NCI-H2227 treated with DMSO at 0.1 percent for 48 hours (cell line): ENCODE measurements around the gene ATAD3B.
"Not testable (repeated sequence)": the region's sequence is repeated elsewhere in the genome, so short reads cannot be mapped to it uniquely, and the experiment has no call there.

Experiments used
- DNase-seq: peaks from one replicate; lab custom pipeline; 2025; lab: John Stamatoyannopoulos, UW

The ATAD3B gene, protein sequence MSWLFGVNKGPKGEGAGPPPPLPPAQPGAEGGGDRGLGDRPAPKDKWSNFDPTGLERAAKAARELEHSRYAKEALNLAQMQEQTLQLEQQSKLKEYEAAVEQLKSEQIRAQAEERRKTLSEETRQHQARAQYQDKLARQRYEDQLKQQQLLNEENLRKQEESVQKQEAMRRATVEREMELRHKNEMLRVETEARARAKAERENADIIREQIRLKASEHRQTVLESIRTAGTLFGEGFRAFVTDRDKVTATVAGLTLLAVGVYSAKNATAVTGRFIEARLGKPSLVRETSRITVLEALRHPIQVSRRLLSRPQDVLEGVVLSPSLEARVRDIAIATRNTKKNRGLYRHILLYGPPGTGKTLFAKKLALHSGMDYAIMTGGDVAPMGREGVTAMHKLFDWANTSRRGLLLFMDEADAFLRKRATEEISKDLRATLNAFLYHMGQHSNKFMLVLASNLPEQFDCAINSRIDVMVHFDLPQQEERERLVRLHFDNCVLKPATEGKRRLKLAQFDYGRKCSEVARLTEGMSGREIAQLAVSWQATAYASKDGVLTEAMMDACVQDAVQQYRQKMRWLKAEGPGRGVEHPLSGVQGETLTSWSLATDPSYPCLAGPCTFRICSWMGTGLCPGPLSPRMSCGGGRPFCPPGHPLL

DNA sequence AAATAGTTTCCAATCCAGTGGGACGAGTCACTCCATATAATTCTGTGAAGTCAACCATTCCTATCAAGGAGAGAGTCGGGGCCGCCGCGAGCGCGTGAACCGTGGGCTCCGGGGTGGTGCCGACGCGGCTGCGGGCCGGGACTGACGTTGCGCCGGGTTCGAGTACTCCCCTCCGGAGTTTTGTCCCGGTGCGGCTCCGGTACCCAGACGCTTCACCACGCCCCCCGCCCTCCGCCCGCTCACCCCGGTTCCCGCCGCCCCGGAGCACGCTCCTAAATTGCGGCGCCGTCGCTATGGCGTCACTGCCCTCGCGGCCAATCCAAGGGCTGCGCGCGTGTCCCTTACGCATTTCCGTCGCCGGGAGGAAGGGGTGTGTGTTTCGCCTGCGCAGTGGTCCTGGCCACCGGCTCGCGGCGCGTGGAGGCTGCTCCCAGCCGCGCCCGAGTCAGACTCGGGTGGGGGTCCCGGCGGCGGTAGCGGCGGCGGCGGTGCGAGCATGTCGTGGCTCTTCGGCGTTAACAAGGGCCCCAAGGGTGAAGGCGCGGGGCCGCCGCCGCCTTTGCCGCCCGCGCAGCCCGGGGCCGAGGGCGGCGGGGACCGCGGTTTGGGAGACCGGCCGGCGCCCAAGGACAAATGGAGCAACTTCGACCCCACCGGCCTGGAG, at the start of gene ATAD3B:
TSS of gene ATAD3B (plus strand) at position 377 of the 664 bp plus-strand sequence. CDS start at position 497, 120 bp downstream.
- DNase-seq = peak; percentile 87

DNA sequence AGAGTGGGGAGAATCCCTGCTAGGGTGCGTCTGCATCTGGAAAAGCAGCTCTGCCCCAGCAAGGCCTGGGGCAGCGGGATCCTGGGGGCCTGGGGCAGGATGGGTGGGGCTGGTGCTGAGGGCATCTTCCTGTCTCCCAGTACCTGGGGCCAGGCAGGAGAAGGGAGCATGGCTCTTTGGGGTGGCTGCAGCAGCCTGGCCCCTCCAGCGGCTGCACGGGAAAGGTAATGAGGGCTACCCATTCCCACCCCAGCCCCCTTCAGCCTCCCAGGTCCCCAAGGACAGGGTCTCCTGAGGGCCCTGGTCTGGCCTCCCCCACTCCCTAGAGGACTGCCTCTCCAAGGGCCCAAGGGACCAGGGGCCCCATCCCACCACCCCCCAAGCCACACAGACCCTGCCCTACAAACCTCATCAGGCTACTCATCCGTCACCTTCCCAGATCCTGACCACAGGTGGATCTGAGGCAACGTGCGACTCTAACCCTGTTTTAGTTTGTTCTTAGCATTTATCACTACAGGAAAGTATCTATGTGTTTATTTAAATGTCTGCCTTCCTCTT, 49.6 kb upstream of the ATAD3B start:
- no peak for DNase-seq

DNA sequence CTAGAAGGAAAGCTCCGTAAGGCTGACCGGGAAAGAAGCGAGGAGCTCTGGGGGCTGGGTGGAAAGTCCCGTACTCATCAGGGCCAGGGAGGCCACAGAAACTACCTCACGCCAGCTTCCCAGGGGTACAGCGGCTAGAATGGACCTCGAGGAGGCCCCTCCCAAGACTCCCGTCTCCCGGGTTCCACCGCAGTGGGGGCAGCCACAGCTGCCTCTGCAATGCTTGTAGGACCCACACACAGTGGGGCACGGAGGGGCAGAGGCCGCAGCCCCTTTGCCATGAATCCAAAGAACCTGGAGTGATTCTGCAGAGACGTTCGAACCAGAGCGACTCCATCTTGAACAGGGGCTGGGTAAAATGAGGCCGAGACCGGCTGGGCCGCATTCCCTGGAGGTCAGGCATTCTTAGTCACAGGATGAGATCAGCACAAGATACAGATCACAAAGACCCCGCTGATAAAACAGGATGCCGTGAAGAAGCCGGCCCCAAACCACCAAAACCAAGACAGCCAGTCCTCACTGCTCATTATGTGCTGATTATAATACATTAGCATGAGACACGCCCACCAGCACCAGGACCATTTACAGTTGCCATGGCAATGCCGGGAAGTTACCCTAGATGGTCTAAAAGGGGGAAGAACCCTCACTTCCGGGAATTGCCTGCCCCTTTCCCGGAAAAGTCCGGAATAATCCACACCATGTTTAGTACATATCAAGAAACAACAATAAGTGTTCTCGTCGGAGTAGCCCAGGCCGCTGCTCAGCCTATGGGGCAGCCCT, 48.9 kb upstream of the ATAD3B start:
- no peak for DNase-seq

DNA sequence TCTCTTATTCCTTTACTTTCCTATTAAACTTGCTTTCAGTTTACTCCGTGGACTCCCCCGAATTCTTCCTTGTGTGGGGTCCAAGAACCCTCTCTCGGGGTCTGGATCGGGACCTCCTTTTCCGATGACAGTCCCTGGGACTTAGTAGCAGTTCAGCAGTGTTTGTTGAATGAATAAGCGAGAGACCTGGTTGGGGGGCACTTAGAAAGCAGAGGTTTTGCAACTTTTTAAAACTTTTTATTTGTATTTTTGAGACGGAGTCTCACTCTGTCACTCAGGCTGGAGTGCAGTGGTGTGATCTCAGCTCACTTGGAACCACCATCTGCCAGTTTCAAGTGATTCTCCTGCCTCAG, 48.3 kb upstream of the ATAD3B start:
- DNase-seq = no peak

DNA sequence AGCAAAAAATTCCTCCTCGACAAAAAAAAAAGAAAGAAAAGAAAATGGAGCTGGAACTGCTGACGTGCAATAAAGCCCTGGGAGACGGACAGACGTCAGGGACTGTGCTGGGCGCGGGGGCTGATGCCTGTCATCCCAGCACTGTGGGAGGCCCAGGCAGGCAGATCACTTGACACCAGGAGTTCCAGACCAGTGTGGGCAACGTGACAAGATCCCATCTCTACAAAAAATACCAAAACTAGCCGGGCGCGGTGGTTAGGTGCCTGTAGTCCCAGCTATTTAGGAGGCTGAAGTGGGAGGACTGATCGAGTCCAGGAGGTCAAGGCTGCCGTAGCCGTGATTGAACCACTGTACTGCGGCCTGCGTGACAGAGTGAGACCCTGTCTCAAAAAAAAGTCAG, 46.9 kb upstream of the ATAD3B start:
- no peak for DNase-seq

DNA sequence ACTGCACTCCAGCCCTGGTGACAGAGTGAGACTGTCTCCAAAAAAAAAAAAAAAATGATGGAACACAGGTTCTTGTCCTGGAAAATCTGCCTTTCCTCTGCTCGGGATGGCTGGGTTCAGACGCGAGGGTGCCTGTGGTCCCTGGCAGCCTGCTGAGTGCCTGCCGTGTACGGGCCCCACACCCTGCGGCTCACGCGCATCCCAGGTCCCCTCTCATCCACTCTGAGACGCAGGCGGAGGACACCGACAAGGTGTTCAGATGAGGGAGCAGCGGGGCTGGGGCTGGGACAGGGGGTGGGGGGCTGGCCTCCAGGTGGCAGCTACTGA, 46.2 kb upstream of the ATAD3B start:
- no peak for DNase-seq

DNA sequence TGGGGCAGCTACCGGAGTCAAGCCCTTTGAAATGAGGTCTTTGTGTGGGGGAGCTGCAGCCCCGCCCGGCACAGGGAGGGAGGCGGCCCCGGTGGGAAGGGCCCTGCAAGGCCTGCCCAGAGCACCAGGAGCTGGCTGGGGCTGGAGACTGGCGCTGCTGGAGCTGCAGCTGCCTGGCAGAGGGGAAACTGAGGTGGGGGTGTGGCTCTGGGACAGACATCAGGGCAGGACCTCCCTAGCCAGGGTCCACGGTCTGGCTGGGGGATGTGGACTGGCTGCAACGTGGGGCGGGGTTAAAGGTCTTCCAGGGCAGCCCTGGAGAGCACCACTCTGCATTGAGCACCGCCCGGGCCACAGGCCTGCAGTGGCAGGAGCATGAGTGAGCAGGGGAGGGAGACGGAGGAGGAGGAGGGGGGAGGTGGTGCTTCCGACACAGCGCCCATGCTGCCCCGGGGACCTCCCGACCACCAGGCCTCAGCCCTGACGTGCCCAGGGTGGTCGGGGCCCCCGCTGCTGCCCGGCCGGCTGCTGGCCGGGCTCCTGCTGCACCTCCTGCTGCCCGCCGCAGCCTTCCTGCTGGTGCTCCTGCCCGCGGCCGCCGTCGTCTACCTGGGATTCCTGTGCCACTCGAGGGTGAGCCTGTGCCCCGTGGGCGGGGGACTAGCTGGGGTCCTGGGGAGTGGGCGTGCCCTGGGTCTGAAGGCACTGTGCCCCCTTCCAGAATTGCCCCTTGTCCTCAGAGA, 45.6 kb upstream of the ATAD3B start:
- no peak for DNase-seq

DNA sequence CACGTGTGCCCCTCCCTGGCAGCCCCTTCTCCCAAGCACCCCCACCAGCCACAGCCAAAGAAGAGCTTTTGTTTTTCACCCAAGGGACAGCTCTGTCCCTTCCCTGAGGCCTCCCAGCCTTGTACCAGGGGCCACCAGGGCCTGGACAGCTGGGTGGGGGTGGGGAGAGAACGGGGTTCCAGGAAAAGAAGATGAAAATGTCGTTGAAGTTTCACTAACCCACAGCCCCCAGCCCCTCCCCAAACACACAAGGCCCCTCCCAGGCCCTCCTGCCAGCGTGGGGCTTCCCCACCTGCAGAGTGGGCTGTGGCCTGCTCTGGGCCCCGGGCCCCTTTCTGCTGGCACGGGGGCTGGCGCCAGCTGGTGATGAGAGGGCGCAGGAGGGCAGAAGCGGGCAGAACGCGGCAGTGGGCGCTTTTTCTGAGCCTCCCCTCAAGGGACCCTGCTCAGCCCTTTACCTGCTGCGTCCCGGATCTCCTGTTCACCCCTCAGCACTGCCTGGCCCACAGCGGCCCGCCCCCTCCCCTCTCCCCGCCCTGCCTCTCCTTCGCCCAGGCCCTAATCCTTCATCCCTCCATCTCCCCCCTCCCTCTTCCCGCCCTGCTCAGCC, 45.0 kb upstream of the ATAD3B start:
- no peak for DNase-seq

DNA sequence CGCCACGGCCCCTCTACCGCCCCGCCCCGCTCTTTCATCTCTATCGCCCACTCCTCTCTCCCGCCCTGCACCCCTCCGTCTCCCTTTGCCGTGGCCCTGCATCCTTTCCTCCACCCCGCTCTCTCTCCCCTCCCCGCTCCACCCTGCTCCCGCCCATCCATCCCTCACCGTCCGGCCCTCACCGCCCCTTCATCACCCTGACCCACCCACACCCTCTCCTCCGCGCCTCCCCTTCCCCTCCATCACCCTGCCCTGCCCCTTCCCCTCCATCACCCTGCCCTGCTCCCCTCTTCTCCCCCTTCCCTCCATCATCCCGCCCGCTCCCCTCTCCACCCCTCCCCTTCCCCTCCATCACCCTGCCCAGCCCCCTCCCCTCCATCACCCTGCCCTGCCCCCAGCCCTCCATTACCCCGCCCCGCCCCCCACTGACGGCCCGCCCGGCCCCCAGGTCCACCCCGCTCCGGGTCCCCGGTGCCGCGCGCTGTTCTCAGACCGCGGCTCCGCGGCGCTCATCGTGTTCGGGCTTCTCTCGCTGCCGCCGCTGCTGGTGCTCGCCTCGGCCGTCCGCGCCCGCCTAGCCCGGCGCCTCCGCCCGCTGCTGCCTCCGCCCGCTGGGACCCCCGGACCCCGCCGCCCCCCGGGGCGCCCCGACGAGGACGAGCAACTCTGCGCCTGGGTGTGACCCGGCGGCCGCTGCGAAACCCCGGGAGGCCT, 44.3 kb upstream of the ATAD3B start:
- DNase-seq = peak; percentile 80

DNA sequence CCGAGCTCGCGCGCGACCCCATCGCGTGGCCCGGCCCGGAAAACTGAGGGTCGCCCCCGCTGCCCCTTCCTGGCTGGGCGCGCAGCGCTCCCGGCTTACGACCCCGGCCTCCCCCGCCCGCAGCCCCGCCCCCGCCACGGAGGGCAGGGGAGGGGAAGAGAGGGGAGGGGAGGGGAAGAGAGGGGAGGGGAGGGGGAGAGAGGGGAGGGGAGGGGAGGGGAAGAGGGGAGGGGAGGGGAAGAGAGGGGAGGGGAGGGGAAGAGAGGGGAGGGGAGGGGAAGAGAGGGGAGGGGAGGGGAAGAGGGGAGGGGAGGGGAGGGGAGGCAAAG, 43.8 kb upstream of the ATAD3B start:
- DNase-seq = no peak

DNA sequence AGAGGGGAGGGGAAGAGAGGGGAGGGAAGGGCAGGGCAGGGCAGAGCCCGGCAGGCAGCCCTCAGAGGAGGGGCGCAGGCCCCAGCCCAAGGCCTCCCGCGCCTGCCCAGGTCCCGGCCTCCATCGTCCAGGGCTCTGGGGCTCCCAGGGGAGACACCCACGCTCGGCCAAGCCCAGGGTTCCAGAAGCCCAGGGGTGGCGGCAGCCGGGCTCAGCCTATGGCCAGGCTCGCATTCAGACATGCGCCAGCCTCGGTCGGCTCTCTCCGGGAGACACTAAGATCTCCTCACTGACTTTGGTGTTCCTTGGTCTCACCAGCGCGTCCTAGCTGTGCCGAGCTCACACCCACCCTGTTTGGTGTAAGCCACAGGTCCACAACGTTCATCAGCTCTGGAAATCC, 43.4 kb upstream of the ATAD3B start:
- DNase-seq = no peak

DNA sequence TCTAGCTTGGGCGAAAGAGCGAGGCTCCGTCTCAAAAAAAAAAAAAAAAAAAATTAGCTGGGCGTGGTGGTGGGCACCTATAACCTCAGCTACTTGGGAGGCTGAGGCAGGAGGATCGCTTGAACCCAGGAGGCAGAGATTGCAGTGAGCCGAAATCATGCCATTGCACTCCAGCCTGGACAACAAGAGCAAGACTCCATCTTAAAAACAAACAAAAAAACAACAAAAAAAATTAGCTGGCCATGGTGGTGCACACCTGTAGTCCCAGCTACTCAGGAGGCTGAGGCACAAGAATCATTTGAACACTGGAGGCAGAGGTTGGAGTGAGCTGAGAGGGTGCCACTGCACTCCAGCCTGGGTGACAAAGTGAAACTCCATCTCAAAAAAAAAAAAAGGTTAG, 42.6 kb upstream of the ATAD3B start:
- DNase-seq = not testable (repeated sequence)

DNA sequence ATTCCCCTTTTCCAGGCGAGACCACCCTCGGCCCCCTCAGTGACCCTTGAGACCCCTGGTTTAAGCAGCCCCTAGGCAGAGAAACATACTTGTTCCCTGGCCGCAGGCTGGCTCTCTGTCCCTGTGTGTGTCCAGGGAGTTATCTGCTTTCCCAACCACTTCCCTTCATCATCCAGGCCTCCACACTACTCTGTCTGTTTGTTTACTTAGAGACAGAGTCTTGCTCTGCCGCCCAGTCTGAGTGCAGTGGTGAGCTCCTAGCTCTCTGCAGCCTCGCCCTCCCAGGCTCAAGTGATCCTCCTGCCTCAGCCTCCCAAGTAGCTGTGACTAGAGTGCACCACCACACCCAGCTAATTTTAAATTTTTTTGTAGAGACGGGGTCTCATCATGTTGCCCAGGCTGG, 41.9 kb upstream of the ATAD3B start:
- DNase-seq = no peak

DNA sequence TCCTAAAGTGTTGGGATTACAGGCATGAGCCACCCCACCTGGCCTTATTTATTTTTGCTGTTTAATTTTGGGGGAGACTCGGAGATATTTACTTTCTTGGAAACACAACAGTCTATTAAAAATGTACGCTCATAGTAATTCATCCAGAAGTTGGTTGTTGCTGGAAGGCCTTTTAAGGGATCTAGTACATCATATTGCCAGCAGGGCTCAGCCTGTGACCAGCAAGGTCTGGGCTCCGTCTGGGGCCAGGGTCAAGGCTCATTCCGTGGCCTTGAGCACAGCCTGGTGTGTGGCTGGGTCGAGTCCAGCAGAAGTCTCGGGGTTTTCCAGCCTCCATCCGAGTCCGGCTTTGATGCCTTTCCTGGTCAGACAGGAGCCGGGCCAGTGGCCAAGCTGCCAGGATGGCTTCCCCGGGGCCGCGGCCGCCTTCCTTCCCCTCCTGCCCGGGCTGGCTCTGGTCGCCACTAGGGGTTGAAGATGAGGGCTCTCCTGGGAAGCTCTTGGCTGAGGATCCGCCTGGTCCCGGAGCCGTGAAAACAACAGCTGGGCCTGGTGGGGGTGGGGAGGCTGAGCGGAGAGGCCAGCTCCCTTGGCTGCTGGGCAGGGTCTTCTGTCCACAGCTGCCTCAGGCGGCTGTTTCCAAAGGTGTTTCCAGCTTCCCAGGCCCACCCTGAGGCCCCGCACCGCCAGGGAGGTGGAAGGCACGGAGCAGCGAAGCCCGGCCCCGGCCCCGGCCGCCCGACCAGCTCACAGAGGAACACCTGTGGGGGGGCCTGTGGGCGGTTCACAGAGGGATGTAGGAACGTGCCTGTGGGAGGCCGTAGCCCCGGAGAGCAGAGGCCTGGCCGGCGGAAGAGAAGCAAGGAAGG, 41.2 kb upstream of the ATAD3B start:
- peak; percentile 28 for DNase-seq

DNA sequence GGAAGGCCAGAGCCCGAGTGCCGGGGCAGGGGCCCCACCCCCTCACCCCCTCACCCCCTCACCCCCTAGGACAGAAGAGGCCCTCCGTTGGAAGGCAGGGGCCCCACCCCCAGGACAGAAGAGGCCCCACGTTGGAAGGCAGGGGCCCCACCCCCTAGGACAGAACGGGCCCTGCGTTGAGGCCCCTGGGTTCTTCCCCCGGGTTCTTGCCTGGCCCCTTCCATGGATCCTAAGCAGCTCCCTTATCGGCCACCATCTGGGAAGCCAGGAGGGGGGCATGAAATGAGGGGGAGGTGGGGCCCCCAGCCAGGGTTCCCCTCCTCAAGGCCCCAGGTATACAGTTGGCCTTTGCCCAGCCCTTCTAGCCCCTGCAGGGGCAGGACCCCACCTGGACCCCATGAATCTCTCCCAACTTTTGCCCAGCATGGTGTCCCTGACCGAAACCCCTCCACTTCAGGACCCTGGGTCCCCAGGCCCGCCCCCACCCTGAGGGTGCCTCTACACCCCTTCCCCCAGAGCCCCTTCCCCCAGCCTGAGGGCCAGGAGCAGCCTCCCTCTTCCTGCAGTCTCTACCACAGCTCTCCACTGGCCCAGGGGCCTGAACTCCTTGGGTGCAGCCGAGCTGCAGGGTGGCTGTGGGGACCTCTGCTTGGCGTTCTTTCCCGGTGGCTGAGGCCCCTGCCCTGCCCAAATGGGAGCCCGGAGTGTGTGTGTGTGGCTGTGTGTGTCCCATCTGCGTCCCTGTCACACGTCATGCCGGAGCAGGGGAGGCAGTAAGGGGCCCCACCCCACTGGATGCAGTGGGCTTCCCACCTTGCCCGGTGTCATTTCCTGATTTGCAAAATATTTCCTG, 40.3 kb upstream of the ATAD3B start:
- no peak for DNase-seq

DNA sequence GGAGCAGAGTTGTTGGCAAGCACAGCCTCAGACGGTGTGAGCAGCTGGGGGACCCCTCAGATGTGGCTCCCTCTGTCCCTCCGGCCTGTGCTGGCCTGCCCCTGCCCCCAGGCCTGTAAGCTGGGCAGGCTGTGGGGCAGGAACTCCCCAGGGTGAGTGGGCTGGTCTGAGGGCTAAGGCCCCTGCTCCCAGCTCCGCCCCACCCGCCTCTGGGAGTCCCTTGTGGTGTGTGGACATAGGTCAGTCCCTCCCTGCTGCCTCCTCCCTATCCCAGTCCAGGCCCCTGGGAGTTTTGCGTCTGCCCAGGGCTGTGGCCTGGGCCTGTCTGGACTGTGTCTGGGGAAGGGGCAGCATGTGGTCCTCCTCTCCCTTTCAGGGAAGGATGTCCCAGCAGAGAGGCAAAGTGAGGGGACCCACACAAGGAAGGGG, 39.7 kb upstream of the ATAD3B start:
- no peak for DNase-seq

DNA sequence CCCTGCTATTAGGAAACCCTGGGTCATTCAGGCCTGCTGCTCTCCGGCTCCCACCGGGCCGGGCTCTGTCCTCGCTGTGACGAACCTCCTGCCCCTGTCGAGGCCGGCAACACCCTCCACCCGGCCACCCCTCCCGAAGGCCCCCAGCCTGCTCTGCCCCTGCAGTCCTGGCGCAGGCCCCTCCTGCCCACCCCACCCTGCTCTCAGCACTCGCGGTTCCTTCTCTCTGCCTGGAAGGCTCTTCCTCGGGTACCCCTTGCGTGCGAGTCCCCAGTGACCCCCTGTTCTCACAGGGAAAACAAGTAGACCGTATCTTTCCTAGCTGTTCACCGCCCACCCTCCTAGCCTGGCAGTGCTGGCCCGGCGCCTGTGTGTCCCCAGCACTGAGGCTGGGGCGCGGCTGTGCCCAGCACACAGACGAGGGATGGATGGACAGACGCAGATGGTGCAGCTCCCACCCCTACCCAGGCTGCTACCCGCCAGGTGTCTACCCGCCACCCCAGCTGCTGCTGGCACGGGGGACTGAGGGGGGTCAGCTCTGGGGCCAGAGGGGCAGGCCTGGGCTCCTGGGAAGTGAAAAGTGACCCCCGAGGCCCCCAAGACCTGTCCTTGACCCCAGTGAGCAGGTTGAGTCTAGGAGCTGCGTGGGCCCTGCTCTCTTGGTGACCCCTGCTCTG, 39.2 kb upstream of the ATAD3B start:
- DNase-seq = no peak
